ENCODE results near the gene LRRC2. TPM values are rescaled to one million over a fixed set of nuclear protein-coding genes. Genes with fewer than 3 reads are reported as not detected.

The LRRC2 gene
- total RNA-seq, 4 donors from 2014 or later, result 1.0 to 3.5 (median 3.3) TPM

GRCh38 chr3:46586738-46587246 is 20.7 kb upstream of the LRRC2 start:
- no peak overlapping the region for H3K4me3 ChIP-seq (ENCODE audit: low read depth, poor library complexity, severe bottlenecking)
- DNase-seq (ENCODE audit: low spot score in 2 of 2), result no peak
- TF ChIP-seq POLR2A (IDR thresholded peaks at IDR 0.05) (no peak), CTCF (IDR thresholded peaks at IDR 0.05) (no peak)
- intact Hi-C loops (cut with DNase I; ENCODE audit: low total_unique reads), result no loop called here
- WGBS, 2 donors, result 91 to 93% methylated on average over 6 of the region's 6 CpGs

- H3K4me3 ChIP-seq (ENCODE audit: low read depth, poor library complexity, severe bottlenecking), result no peak overlapping the region
- 85 to 93% methylated on average over 5 of the region's 5 CpGs for WGBS, 2 donors
- no peak for DNase-seq (ENCODE audit: low spot score in 2 of 2)
- intact Hi-C loops (cut with DNase I; ENCODE audit: low total_unique reads), result no loop called here
- TF ChIP-seq POLR2A (IDR thresholded peaks at IDR 0.05) (no peak), CTCF (IDR thresholded peaks at IDR 0.05) (no peak)
Observed at GRCh38 chr3:46585799-46586693, 19.9 kb upstream of the LRRC2 start.

GRCh38 chr3:46584598-46585467 is 18.7 kb upstream of the LRRC2 start:
- 84 to 95% methylated on average over 7 of the region's 7 CpGs for WGBS, 2 donors
- no peak overlapping the region for H3K4me3 ChIP-seq (ENCODE audit: low read depth, poor library complexity, severe bottlenecking)
- no peak for DNase-seq (ENCODE audit: low spot score in 2 of 2)
- intact Hi-C loops (cut with DNase I; ENCODE audit: low total_unique reads), result no loop called here
- no peak for TF ChIP-seq POLR2A (IDR thresholded peaks at IDR 0.05)
- TF ChIP-seq CTCF (IDR thresholded peaks at IDR 0.05), result no peak

GRCh38 chr3:46580675-46581074 is 14.6 kb upstream of the LRRC2 start:
- no peak for DNase-seq (ENCODE audit: low spot score in 2 of 2)
- H3K4me3 ChIP-seq (ENCODE audit: low read depth, poor library complexity, severe bottlenecking), result no peak overlapping the region
- TF ChIP-seq CTCF (IDR thresholded peaks at IDR 0.05), result no peak
- no peak for TF ChIP-seq POLR2A (IDR thresholded peaks at IDR 0.05)
- intact Hi-C loops (cut with DNase I; ENCODE audit: low total_unique reads), result no loop called here
- WGBS, 2 donors, result 95% methylated on average over 1 of the region's 1 CpG

GRCh38 chr3:46579756-46580286 is 13.7 kb upstream of the LRRC2 start:
- DNase-seq (ENCODE audit: low spot score in 2 of 2), result no peak
- intact Hi-C loops (cut with DNase I; ENCODE audit: low total_unique reads), result no loop called here
- WGBS, 2 donors, result 58 to 59% methylated on average over 14 of the region's 14 CpGs
- TF ChIP-seq CTCF (IDR thresholded peaks at IDR 0.05) (no peak), POLR2A (IDR thresholded peaks at IDR 0.05) (no peak)
- no peak overlapping the region for H3K4me3 ChIP-seq (ENCODE audit: low read depth, poor library complexity, severe bottlenecking)
